Liver (tissue), 3 donors: ENCODE data around the gene EBF3.

ENCODE experiments used
- ATF3 ChIP-seq: IDR thresholded peaks from 2 replicates; pipeline ENCODE4 v1.6.1; 2016; ENCODE audit warnings: antibody characterized with exemption
- EGR1 ChIP-seq, 2 donors: IDR thresholded peaks; 2 replicates each; pipeline ENCODE4 v1.6.1; 2016 to 2018; ENCODE audit warnings: antibody characterized with exemption in 2 of 2, low read depth in 2 of 2
- FOXA1 ChIP-seq: IDR thresholded peaks from 2 replicates; pipeline ENCODE4 v1.6.1; 2016; ENCODE audit warnings: antibody characterized with exemption
- FOXA2 ChIP-seq: IDR thresholded peaks from 2 replicates; pipeline ENCODE4 v1.6.1; 2016; ENCODE audit warnings: antibody characterized with exemption
- GABPA ChIP-seq, 2 donors: IDR thresholded peaks in 1 of 2; conservative IDR thresholded peaks in 1 of 2; 2 replicates each; pipeline ENCODE4 v1.6.1; 2016; ENCODE audit warnings: antibody characterized with exemption in 2 of 2, mild to moderate bottlenecking in 1 of 2, moderate library complexity in 1 of 2
- JUND ChIP-seq, 2 donors: IDR thresholded peaks; 2 replicates each; pipeline ENCODE4 v1.6.1; 2016; ENCODE audit warnings: antibody characterized with exemption in 2 of 2
- NR2F2 ChIP-seq: IDR thresholded peaks from 2 replicates; pipeline ENCODE4 v1.6.1; 2016; ENCODE audit warnings: antibody characterized with exemption
- RAD21 ChIP-seq, 2 donors: IDR thresholded peaks; 2 replicates each; pipeline ENCODE4 v1.6.1; 2016; ENCODE audit warnings: antibody characterized with exemption in 2 of 2, mild to moderate bottlenecking in 2 of 2
- RXRA ChIP-seq, 2 donors: IDR thresholded peaks; 2 replicates each; pipeline ENCODE4 v1.6.1; 2017 to 2018; ENCODE audit warnings: antibody characterized with exemption in 2 of 2, mild to moderate bottlenecking in 1 of 2
- SP1 ChIP-seq: IDR thresholded peaks from 2 replicates; pipeline ENCODE4 v1.6.1; 2018; ENCODE audit warnings: antibody characterized with exemption, mild to moderate bottlenecking
- TAF1 ChIP-seq: conservative IDR thresholded peaks from 2 replicates; pipeline ENCODE4 v1.6.1; 2016; ENCODE audit warnings: antibody characterized with exemption, mild to moderate bottlenecking
- TF ChIP-seq, protein P1 (sequence below): fragments of 150-350 bp; IDR thresholded peaks from 2 replicates; pipeline ENCODE4 v1.5.1; 2017; ENCODE audit warnings: improper control_type of control experiment, low read depth, low read length; ENCODE audit not compliant: missing input control
- TF ChIP-seq, protein P2 (sequence below): IDR thresholded peaks from 2 replicates; pipeline ENCODE4 v1.6.1; 2016; ENCODE audit warnings: antibody characterized with exemption
- TF ChIP-seq, protein P3 (sequence below): IDR thresholded peaks from 2 replicates; pipeline ENCODE4 v1.6.1; 2016; ENCODE audit warnings: antibody characterized with exemption, mild to moderate bottlenecking
- donor health status: healthy.
- donor health status: healthy.

GRCh38 chr10:129895811-129896135 is 68.3 kb downstream of the EBF3 start:
- TF ChIP-seq, protein P1, sequence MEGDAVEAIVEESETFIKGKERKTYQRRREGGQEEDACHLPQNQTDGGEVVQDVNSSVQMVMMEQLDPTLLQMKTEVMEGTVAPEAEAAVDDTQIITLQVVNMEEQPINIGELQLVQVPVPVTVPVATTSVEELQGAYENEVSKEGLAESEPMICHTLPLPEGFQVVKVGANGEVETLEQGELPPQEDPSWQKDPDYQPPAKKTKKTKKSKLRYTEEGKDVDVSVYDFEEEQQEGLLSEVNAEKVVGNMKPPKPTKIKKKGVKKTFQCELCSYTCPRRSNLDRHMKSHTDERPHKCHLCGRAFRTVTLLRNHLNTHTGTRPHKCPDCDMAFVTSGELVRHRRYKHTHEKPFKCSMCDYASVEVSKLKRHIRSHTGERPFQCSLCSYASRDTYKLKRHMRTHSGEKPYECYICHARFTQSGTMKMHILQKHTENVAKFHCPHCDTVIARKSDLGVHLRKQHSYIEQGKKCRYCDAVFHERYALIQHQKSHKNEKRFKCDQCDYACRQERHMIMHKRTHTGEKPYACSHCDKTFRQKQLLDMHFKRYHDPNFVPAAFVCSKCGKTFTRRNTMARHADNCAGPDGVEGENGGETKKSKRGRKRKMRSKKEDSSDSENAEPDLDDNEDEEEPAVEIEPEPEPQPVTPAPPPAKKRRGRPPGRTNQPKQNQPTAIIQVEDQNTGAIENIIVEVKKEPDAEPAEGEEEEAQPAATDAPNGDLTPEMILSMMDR: no peak
- TF ChIP-seq, protein P2, sequence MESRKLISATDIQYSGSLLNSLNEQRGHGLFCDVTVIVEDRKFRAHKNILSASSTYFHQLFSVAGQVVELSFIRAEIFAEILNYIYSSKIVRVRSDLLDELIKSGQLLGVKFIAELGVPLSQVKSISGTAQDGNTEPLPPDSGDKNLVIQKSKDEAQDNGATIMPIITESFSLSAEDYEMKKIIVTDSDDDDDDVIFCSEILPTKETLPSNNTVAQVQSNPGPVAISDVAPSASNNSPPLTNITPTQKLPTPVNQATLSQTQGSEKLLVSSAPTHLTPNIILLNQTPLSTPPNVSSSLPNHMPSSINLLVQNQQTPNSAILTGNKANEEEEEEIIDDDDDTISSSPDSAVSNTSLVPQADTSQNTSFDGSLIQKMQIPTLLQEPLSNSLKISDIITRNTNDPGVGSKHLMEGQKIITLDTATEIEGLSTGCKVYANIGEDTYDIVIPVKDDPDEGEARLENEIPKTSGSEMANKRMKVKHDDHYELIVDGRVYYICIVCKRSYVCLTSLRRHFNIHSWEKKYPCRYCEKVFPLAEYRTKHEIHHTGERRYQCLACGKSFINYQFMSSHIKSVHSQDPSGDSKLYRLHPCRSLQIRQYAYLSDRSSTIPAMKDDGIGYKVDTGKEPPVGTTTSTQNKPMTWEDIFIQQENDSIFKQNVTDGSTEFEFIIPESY: no peak
- TF ChIP-seq SP1 (no peak), RAD21 (IDR thresholded peaks at IDR 0.05) (no peak), GABPA (IDR thresholded peaks at IDR 0.05 in 1 of 2, conservative IDR thresholded peaks at IDR 0.05 in 1 of 2) (no peak), FOXA2 (no peak), TAF1 (no peak), ATF3 (no peak), FOXA1 (no peak), EGR1 (IDR thresholded peaks at IDR 0.05; ENCODE audit: low read depth in 2 of 2) (no peak), JUND (IDR thresholded peaks at IDR 0.05) (no peak), RXRA (IDR thresholded peaks at IDR 0.05) (no peak), NR2F2 (no peak)
- TF ChIP-seq, protein P3, sequence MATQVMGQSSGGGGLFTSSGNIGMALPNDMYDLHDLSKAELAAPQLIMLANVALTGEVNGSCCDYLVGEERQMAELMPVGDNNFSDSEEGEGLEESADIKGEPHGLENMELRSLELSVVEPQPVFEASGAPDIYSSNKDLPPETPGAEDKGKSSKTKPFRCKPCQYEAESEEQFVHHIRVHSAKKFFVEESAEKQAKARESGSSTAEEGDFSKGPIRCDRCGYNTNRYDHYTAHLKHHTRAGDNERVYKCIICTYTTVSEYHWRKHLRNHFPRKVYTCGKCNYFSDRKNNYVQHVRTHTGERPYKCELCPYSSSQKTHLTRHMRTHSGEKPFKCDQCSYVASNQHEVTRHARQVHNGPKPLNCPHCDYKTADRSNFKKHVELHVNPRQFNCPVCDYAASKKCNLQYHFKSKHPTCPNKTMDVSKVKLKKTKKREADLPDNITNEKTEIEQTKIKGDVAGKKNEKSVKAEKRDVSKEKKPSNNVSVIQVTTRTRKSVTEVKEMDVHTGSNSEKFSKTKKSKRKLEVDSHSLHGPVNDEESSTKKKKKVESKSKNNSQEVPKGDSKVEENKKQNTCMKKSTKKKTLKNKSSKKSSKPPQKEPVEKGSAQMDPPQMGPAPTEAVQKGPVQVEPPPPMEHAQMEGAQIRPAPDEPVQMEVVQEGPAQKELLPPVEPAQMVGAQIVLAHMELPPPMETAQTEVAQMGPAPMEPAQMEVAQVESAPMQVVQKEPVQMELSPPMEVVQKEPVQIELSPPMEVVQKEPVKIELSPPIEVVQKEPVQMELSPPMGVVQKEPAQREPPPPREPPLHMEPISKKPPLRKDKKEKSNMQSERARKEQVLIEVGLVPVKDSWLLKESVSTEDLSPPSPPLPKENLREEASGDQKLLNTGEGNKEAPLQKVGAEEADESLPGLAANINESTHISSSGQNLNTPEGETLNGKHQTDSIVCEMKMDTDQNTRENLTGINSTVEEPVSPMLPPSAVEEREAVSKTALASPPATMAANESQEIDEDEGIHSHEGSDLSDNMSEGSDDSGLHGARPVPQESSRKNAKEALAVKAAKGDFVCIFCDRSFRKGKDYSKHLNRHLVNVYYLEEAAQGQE: no peak
